GM10266 (cell line): ENCODE data around the gene ALG3.

ENCODE experiments used
- DNase-seq: peaks from one replicate; pipeline ENCODE4 v3.0.0; 2012; ENCODE audit errors: extremely low spot score
- TF ChIP-seq, protein P1 (sequence below): IDR thresholded peaks from 2 replicates; pipeline ENCODE4 v1.5.1; 2012; ENCODE audit warnings: mild to moderate bottlenecking, low read depth; ENCODE audit not compliant: control insufficient read depth, insufficient read depth; ENCODE audit errors: missing control alignments

The ALG3 gene

DNA sequence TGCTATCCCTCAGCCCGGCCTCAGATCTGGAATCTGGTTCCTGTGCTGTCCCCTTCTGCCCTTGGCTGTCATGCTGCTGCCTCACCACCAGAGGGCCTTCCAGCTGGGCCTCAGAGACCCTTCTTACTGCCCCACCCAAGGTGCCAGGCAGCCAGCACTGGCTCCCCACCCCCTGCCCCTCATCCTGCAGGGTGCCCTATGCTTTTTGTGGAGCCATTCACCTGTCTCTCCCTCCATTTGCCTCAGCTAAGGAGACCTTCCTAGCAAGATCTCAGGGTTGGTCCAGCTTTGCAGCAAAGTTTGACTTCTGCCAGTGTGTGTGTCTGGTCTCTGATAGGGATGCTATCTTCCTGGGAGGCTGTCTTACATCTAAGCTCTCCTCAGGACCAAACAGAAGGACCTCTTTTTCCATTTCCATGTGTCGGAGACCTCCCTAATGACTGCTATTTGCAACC is 21.3 kb downstream of the ALG3 start:
- DNase-seq: peak; percentile 88
- TF ChIP-seq, protein P1, sequence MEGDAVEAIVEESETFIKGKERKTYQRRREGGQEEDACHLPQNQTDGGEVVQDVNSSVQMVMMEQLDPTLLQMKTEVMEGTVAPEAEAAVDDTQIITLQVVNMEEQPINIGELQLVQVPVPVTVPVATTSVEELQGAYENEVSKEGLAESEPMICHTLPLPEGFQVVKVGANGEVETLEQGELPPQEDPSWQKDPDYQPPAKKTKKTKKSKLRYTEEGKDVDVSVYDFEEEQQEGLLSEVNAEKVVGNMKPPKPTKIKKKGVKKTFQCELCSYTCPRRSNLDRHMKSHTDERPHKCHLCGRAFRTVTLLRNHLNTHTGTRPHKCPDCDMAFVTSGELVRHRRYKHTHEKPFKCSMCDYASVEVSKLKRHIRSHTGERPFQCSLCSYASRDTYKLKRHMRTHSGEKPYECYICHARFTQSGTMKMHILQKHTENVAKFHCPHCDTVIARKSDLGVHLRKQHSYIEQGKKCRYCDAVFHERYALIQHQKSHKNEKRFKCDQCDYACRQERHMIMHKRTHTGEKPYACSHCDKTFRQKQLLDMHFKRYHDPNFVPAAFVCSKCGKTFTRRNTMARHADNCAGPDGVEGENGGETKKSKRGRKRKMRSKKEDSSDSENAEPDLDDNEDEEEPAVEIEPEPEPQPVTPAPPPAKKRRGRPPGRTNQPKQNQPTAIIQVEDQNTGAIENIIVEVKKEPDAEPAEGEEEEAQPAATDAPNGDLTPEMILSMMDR: peak; percentile 93

DNA sequence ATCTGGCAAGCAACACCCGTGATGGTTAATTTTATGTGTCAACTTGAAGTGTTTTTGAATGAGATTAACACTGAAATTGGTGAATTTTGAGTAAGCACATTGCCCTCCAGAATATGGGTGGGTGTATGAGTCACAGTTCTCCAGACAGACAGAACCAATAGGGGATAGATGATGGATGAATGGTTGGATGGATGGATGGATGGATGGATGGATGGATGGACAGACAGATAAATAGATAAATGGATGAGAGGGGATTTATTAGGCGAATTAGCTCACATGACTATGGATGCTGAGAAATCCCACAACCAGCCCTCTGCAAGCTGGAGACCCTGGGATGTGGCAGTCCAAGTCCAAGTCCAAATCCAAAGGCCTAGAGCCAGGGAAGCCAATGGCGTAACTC is 24.8 kb downstream of the ALG3 start:
- TF ChIP-seq, protein P1: no peak
- DNase-seq: no peak

DNA sequence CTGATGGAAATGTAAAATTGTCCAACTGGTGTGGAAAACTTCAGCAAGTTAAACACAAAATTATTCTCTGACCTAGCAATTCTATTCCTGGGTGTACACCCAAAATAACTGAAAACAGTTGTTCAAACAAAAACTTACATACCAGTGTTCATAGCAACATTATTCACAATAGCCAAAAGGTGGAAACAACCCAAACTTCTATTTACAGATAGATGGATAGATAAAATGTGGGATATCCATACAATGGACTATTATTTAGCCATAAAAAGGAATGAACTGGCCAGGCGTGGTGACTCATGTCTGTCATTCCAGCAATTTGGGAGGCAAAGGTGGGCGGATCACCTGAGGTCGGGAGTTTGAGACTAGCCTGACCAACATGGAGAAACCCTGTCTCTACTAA is 26.2 kb downstream of the ALG3 start:
- DNase-seq: no peak
- TF ChIP-seq, protein P1: no peak

DNA sequence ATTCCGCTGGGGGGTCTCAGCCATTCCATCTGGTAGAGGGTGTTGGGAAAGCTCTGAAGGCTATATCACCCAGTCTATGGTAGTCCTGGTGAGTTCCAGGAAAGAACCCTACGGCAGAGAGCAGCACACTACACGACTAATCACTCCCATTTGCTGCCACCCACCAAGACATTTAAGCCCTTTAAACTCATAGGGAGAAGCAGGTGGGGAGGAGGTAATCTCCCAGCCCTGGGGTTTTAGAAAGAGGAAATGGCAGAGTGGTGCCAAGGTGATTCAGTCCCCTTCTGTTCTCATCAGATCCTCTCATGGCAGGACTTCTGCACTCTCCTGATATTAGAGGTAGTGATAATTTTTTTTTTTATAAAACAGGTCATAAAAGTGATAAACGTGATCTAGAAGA is 29.9 kb downstream of the ALG3 start:
- TF ChIP-seq, protein P1: no peak
- no peak for DNase-seq

DNA sequence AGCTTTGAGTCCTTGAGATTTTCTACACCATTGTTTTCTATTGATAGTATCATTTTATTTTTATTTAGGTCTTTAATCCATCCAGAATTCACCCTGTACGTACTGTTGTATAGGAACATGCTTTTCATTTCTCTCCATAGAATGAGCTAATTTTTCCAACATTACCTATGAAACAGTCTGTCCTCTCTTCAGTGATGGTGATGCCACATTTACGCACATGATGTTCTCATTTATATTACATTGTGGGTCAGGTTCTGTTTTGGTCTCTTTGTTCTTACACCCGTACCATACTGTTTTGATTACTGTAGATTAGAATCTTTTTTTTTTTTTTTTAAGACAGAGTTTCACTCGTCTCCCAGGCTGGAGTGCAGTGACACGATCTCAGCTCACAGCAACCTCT is 37.0 kb downstream of the ALG3 start:
- TF ChIP-seq, protein P1: no peak
- DNase-seq: no peak

DNA sequence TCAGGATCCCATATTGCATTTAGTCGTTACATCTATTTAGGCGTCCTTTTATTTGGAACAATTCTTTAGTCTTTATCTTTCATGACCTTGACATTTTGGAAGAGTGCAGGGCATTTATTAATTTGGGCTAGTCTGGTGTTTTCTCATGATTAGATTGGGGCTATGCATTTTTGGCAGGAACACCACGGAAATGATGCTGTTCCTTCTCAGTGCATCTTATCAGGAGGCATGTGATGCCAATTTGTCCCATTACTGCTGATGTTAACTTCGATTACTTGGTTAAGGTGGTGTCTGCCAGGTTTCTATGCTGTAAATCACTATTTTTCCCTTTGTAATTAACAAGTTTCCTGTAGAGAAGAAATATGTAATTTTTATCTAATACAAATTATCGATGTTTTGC is 37.5 kb downstream of the ALG3 start:
- DNase-seq: no peak
- TF ChIP-seq, protein P1: no peak

DNA sequence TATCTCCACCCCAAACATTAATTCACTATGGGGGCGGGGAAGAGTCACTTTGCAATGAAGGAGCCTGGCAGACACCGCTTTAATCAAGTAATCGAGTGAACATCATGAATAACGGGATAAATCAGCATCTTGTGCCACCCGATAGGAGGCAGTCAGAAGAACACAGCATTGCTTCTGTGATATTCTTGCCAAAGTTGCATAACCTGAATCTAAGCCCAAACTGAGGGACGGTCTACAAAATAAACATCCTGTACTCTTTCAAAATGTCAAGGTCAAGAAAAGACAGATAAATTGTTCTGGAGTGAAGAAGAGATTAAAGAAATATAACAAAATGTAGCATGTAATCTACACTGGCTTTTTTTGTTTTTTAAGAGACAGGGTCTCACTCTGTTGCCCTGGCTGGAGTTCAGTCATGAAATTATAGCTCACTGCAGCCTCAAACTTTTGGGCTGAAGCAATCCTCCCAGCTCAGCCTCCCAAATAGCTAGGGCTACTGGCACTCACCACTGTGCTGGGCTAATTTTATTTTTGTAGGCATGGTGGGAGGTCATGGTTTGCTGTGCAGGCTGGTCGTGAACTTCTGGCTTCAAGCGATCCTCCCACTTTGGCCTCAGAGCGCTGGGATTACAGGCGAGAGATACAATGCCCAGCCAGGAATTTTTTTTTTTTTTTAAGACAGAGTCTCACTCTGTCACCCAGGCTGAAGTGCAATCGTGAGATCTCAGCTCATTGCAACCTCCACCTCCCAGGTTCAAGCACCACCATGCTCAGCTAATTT is 39.4 kb downstream of the ALG3 start:
- DNase-seq: no peak
- TF ChIP-seq, protein P1: no peak
